OCI-M2 (cell line): ENCODE data around the gene MIF4GD.

Source experiments
- DNase-seq: peaks from one replicate; lab custom pipeline; 2025; ENCODE audit not compliant: unreplicated experiment; lab: John Stamatoyannopoulos, UW

Gene MIF4GD

DNA sequence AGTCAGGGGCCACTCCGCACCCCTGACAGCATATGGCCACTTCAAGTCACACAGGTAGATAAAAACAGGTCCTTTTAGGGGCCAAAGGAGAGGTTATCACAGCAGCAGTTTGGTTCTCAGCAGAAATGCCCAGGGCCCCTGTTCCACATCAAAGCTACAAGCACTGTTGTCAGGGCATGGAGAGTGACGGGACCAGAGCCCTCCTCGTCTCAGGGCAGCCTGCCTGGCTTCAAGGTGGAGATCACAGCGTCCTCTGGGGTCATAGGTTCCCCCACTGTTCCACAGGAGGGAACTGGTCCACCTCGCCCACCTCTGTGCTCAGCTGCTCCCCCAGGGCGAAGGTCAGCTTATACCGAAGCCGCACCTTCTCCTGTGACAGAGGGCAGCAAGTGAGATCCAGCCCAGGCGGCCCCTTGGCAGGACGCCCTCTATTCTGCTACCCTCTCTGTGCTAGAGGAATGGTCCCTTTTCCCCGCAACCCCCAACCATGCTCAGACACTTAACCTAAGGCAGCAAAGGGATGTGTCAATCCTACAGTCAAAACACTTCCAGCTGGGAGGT is 32.9 kb downstream of the MIF4GD start:
- DNase-seq, result no peak

GRCh38 chr17:75237100-75238014 is 33.7 kb downstream of the MIF4GD start:
- DNase-seq, result no peak

- no peak for DNase-seq
These were observed 38.2 kb downstream of the MIF4GD start for GRCh38 chr17:75232786-75233185.

- no peak for DNase-seq
These were observed 39.1 kb downstream of the MIF4GD start for GRCh38 chr17:75231741-75232464.

GRCh38 chr17:75231071-75231470 is 40.0 kb downstream of the MIF4GD start:
- DNase-seq, result no peak

GRCh38 chr17:75228847-75229246 is 42.2 kb downstream of the MIF4GD start:
- DNase-seq, result no peak

DNA sequence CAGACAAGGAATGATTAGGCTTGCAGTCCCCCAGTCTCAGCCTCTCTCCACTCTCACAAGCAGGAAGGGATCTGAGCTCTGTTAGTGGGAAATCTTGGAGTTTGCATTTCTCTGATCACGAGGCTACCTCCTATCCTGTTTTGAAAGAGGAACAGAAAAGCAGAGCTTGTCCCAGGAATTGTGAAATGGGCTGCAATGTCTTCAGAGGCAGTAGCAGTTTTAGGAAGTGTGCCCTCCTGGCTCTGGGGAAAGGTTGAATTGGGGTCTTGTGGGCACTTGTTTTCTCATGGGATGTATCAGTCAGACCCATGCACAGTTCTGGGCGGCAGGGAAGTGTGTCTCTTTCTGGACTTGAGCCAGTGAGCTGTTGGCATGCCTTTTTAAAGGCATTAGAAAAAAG is 42.7 kb downstream of the MIF4GD start:
- DNase-seq, result no peak

DNA sequence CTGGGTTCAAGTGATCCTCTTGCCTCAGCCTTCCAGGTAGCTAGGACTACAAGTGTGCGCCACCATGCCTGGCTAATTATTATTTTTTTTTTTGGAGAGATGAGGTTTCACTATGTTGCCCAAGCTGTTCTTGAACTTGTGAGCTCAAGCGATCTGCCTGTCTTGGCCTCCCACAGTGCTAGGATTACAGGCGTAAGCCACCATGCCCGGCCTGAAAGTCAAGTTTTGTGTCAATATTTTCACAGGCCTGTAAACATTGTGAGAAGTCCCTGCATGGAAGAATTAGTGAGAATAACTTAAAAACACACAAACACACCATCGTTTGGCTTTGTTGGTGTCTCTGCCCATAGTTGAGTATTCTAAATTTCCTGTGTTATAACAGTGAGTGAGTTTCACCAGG is 43.3 kb downstream of the MIF4GD start:
- no peak for DNase-seq

DNA sequence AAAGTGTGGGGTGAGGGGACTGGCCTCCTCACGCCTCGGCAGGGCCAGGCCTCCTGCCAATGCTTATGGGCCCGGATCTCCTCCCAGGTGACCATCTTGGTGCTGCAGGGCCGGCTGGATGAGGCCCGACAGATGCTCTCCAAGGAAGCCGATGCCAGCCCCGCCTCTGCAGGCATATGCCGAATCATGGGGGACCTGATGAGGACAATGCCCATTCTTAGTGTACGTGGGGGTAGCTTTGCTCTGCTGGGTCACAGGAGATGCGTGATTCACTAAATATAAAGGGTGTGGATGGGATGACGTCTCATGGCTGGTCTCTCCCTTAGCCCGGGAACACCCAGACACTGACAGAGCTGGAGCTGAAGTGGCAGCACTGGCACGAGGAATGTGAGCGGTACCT is 46.0 kb downstream of the MIF4GD start:
- no peak for DNase-seq

- no peak for DNase-seq
These were observed 51.2 kb downstream of the MIF4GD start for GRCh38 chr17:75219815-75220214.

- no peak for DNase-seq
These were observed 52.9 kb downstream of the MIF4GD start for GRCh38 chr17:75218131-75218530.
